K562 (cell line): ENCODE measurements around the gene EPOP.

Experiments used
- CHD4 ChIP-seq: fragments of 200-600 bp; sonication (generic); IDR thresholded peaks from 3 replicates; pipeline ENCODE4 v1.6.1; 2012; ENCODE audit warnings: low read depth, mild to moderate bottlenecking, mixed read lengths, low read length, inconsistent platforms; ENCODE audit not compliant: insufficient read depth, insufficient replicate concordance, poor library complexity, severe bottlenecking
- HDAC1 ChIP-seq, 2 experiments: fragments of 450-650 bp; IDR thresholded peaks; 2 replicates each; pipeline ENCODE4 v1.6.1; 2016 to 2017; ENCODE audit warnings: inconsistent platforms in 1 of 2, mild to moderate bottlenecking in 1 of 2, moderate library complexity in 1 of 2
- JUN ChIP-seq, 2 experiments: sonication (generic) in 1 of 2; formaldehyde crosslinking in 1 of 2; IDR thresholded peaks; 2 replicates each; pipeline versions ENCODE4 v1.6.1 to v1.8.0; 2012 to 2022; ENCODE audit warnings: borderline replicate concordance in 2 of 2, mild to moderate bottlenecking in 2 of 2, improper control_type of control experiment in 1 of 2, low read depth in 1 of 2, low read length in 1 of 2, missing genetic modification reagents in 1 of 2
- MCM5 ChIP-seq: fragments of 450-650 bp; IDR thresholded peaks from 2 replicates; pipeline ENCODE4 v1.6.1; 2016; ENCODE audit warnings: low read depth
- POLR2A ChIP-seq: fragments of 450-650 bp; conservative IDR thresholded peaks from 2 replicates; pipeline ENCODE4 v1.6.1; 2016
- SIN3A ChIP-seq, 2 experiments: fragments of 150-350 bp in 1 of 2; IDR thresholded peaks; 2 replicates each; pipeline ENCODE4 v1.6.1; 2011 to 2016; ENCODE audit warnings: borderline replicate concordance in 2 of 2, low read depth in 2 of 2, low read length in 2 of 2, mild to moderate bottlenecking in 2 of 2, moderate library complexity in 2 of 2; ENCODE audit not compliant: control insufficient read depth in 1 of 2
- SOX6 ChIP-seq: fragments of 450-650 bp; IDR thresholded peaks from 2 replicates; pipeline ENCODE4 v1.6.1; 2014; ENCODE audit warnings: mild to moderate bottlenecking
- ZNF121 ChIP-seq: sonication (generic); formaldehyde crosslinking; conservative IDR thresholded peaks from 2 replicates; pipeline ENCODE4 v1.8.0; 2022; ENCODE audit warnings: missing genetic modification reagents
- TF ChIP-seq, protein P1 (sequence below), 2 experiments: fragments of 450-650 bp in 1 of 2; IDR thresholded peaks; 2 replicates each; pipeline ENCODE4 v1.6.1; 2011 to 2017; ENCODE audit warnings: low read depth in 2 of 2, antibody characterized with exemption in 1 of 2, borderline replicate concordance in 1 of 2, low read length in 1 of 2, mild to moderate bottlenecking in 1 of 2, mixed read lengths in 1 of 2; ENCODE audit not compliant: control insufficient read depth in 1 of 2
- TF ChIP-seq, protein P2 (sequence below): fragments of 450-650 bp; IDR thresholded peaks from one replicate; pipeline ENCODE4 v1.6.1; 2018; ENCODE audit warnings: mild to moderate bottlenecking, moderate library complexity; ENCODE audit not compliant: partially characterized antibody

DNA sequence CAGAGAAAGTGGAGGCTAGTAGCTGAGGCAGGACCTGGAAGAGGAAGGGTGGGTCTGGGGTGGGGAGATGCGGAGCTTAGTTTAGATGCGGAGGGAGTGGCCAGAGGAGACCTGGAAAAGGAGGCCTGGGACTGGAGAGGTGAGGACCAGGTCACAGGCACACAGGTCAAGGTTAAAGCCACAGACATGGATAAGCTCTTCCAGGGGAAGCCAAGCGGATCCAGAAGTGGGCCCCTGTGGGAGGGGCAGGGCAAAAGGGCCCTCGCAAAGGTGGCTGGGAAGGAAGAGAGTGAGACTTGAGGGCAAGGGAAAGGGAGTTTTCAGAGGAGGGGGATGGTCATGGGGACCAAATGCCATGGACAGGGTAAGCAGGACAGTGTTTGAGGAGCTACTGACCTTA is 16.4 kb upstream of the EPOP start:
- TF ChIP-seq, protein P1, sequence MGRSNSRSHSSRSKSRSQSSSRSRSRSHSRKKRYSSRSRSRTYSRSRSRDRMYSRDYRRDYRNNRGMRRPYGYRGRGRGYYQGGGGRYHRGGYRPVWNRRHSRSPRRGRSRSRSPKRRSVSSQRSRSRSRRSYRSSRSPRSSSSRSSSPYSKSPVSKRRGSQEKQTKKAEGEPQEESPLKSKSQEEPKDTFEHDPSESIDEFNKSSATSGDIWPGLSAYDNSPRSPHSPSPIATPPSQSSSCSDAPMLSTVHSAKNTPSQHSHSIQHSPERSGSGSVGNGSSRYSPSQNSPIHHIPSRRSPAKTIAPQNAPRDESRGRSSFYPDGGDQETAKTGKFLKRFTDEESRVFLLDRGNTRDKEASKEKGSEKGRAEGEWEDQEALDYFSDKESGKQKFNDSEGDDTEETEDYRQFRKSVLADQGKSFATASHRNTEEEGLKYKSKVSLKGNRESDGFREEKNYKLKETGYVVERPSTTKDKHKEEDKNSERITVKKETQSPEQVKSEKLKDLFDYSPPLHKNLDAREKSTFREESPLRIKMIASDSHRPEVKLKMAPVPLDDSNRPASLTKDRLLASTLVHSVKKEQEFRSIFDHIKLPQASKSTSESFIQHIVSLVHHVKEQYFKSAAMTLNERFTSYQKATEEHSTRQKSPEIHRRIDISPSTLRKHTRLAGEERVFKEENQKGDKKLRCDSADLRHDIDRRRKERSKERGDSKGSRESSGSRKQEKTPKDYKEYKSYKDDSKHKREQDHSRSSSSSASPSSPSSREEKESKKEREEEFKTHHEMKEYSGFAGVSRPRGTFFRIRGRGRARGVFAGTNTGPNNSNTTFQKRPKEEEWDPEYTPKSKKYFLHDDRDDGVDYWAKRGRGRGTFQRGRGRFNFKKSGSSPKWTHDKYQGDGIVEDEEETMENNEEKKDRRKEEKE (IDR thresholded peaks at IDR 0.05; ENCODE audit: borderline replicate concordance in 1 of 2, control insufficient read depth in 1 of 2, low read depth in 2 of 2, low read length in 1 of 2) = no peak
- no peak for TF ChIP-seq CHD4
- TF ChIP-seq ZNF121 (CRISPR knock-in tag) = no peak
- TF ChIP-seq HDAC1 (IDR thresholded peaks at IDR 0.05) = no peak
- no peak for TF ChIP-seq SOX6
- TF ChIP-seq MCM5 = no peak
- TF ChIP-seq SIN3A (IDR thresholded peaks at IDR 0.05; ENCODE audit: borderline replicate concordance in 2 of 2, control insufficient read depth in 1 of 2, low read depth in 2 of 2, low read length in 2 of 2) = no peak
- TF ChIP-seq, protein P2, sequence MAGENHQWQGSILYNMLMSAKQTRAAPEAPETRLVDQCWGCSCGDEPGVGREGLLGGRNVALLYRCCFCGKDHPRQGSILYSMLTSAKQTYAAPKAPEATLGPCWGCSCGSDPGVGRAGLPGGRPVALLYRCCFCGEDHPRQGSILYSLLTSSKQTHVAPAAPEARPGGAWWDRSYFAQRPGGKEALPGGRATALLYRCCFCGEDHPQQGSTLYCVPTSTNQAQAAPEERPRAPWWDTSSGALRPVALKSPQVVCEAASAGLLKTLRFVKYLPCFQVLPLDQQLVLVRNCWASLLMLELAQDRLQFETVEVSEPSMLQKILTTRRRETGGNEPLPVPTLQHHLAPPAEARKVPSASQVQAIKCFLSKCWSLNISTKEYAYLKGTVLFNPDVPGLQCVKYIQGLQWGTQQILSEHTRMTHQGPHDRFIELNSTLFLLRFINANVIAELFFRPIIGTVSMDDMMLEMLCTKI = no peak
- TF ChIP-seq JUN (IDR thresholded peaks at IDR 0.05; ENCODE audit: borderline replicate concordance, low read depth, low read length) = no peak
- no peak for TF ChIP-seq JUN (CRISPR knock-in tag; IDR thresholded peaks at IDR 0.05; ENCODE audit: borderline replicate concordance)
- TF ChIP-seq POLR2A = no peak
